ENCODE data around the gene FAM3B.

FAM3B gene

GRCh38 chr21:41317458-41317857 lies 857 bp downstream of the FAM3B start:
- DNase-seq (ENCODE audit: extremely low read depth in 1 of 2, low read depth in 1 of 2): no peak

GRCh38 chr21:41318218-41318617 lies 1.6 kb downstream of the FAM3B start:
- no peak for DNase-seq (ENCODE audit: extremely low read depth in 1 of 2, low read depth in 1 of 2)

- no peak for DNase-seq (ENCODE audit: extremely low read depth in 1 of 2, low read depth in 1 of 2)
These were observed 2.7 kb downstream of the FAM3B start for GRCh38 chr21:41319273-41319672.

- DNase-seq (ENCODE audit: extremely low read depth in 1 of 2, low read depth in 1 of 2): peak in 1 of 2 donors; percentile 3
These were observed 4.8 kb downstream of the FAM3B start for GRCh38 chr21:41321211-41321907.

GRCh38 chr21:41321908-41322495 lies 5.4 kb downstream of the FAM3B start:
- DNase-seq (ENCODE audit: extremely low read depth in 1 of 2, low read depth in 1 of 2): no peak

- no peak for DNase-seq (ENCODE audit: extremely low read depth in 1 of 2, low read depth in 1 of 2)
These were observed 6.1 kb downstream of the FAM3B start for GRCh38 chr21:41322496-41323382.

GRCh38 chr21:41325138-41325912 lies 8.7 kb downstream of the FAM3B start:
- no peak for DNase-seq (ENCODE audit: extremely low read depth in 1 of 2, low read depth in 1 of 2)

- DNase-seq (ENCODE audit: extremely low read depth in 1 of 2, low read depth in 1 of 2): no peak
These were observed 9.9 kb downstream of the FAM3B start for GRCh38 chr21:41326414-41327080.

- DNase-seq (ENCODE audit: extremely low read depth in 1 of 2, low read depth in 1 of 2): no peak
These were observed 11.2 kb downstream of the FAM3B start for GRCh38 chr21:41327753-41328152.

GRCh38 chr21:41328660-41329607 lies 12.3 kb downstream of the FAM3B start:
- no peak for DNase-seq (ENCODE audit: extremely low read depth in 1 of 2, low read depth in 1 of 2)

GRCh38 chr21:41333752-41334151 lies 17.2 kb downstream of the FAM3B start:
- no peak for DNase-seq (ENCODE audit: extremely low read depth in 1 of 2, low read depth in 1 of 2)

- DNase-seq (ENCODE audit: extremely low read depth in 1 of 2, low read depth in 1 of 2): no peak
These were observed 20.9 kb downstream of the FAM3B start for GRCh38 chr21:41337515-41337914.

GRCh38 chr21:41338455-41338854 lies 21.9 kb downstream of the FAM3B start:
- no peak for DNase-seq (ENCODE audit: extremely low read depth in 1 of 2, low read depth in 1 of 2)

GRCh38 chr21:41342035-41342434 lies 25.4 kb downstream of the FAM3B start:
- DNase-seq (ENCODE audit: extremely low read depth in 1 of 2, low read depth in 1 of 2): no peak

- DNase-seq (ENCODE audit: extremely low read depth in 1 of 2, low read depth in 1 of 2): no peak
These were observed 27.5 kb downstream of the FAM3B start for GRCh38 chr21:41344146-41344545.

GRCh38 chr21:41345356-41345755 lies 28.8 kb downstream of the FAM3B start:
- DNase-seq (ENCODE audit: extremely low read depth in 1 of 2, low read depth in 1 of 2): no peak

GRCh38 chr21:41345934-41346685 lies 29.5 kb downstream of the FAM3B start:
- no peak for DNase-seq (ENCODE audit: extremely low read depth in 1 of 2, low read depth in 1 of 2)

GRCh38 chr21:41346758-41347157 lies 30.2 kb downstream of the FAM3B start:
- no peak for DNase-seq (ENCODE audit: extremely low read depth in 1 of 2, low read depth in 1 of 2)

GRCh38 chr21:41348434-41348833 lies 31.8 kb downstream of the FAM3B start:
- no peak for DNase-seq (ENCODE audit: extremely low read depth in 1 of 2, low read depth in 1 of 2)

Data from stimulated activated CD8-positive, alpha-beta memory T cell treated with anti-CD3 and anti-CD28 coated beads, Interleukin-7, amount 100 ng/mL, for 48 hours (primary cell).